ENCODE measurements around the gene ARHGEF19.

DNA sequence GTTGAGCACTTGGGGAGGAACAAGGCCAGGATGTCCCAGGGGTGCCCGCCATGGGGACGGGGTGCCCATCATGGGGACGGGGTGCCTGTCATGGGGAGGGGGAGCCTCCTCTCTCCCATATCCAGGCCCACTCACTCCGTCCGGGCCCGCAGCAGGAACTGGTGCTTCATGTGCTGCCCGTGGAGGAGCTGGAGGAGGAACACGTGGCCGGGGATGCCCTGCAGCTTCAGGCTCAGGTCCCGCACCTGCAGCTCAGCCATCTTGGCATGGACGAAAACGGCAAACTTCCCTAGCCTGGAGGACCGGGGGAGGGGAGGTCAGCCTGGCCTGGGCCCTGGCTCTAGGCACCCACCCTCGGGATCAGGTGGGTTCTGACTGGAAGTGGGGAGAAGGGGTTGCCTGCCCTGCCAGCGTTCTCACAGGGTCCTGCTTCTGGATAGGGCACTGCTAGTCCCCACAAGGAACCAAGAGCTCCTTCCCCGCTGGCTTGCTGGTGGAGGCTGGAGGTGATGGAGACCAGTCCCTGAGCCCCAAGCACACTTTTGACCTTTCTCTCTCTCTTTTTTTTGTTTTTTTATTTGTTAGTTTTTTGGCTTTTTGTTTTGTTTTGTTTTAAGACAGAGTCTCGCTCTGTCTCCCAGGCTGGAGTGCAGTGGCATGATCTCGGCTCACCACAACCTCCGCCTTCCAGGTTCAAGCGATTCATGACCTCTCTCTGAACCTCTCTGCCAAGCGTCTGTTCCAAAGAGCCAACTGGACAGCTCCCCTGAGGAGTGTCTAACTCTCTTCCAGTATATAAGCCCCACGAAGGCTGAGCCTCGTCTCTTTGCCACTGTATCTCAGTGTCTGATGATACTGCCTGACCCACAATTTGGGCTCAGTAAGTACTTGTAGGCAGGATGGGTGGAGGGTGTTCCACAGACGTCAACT, 9.9 kb downstream of the ARHGEF19 start:
- no peak for TF ChIP-seq EZH2 (IDR thresholded peaks at IDR 0.05; ENCODE audit: low read length, unreplicated experiment)
- TF ChIP-seq, protein P1, sequence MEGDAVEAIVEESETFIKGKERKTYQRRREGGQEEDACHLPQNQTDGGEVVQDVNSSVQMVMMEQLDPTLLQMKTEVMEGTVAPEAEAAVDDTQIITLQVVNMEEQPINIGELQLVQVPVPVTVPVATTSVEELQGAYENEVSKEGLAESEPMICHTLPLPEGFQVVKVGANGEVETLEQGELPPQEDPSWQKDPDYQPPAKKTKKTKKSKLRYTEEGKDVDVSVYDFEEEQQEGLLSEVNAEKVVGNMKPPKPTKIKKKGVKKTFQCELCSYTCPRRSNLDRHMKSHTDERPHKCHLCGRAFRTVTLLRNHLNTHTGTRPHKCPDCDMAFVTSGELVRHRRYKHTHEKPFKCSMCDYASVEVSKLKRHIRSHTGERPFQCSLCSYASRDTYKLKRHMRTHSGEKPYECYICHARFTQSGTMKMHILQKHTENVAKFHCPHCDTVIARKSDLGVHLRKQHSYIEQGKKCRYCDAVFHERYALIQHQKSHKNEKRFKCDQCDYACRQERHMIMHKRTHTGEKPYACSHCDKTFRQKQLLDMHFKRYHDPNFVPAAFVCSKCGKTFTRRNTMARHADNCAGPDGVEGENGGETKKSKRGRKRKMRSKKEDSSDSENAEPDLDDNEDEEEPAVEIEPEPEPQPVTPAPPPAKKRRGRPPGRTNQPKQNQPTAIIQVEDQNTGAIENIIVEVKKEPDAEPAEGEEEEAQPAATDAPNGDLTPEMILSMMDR (conservative IDR thresholded peaks at IDR 0.05; ENCODE audit: low read depth, low read length) = no peak
- no peak for TF ChIP-seq EZH2phosphoT487 (IDR thresholded peaks at IDR 0.05; ENCODE audit: borderline replicate concordance, low read length)
